Raji (cell line): ENCODE measurements around the gene C1orf232.

Experiments
- POLR2A ChIP-seq: IDR thresholded peaks from 2 replicates; pipeline ENCODE4 v1.6.1; 2011; ENCODE audit warnings: low read depth, low read length, control low read depth; ENCODE audit not compliant: insufficient read depth

The C1orf232 gene

DNA sequence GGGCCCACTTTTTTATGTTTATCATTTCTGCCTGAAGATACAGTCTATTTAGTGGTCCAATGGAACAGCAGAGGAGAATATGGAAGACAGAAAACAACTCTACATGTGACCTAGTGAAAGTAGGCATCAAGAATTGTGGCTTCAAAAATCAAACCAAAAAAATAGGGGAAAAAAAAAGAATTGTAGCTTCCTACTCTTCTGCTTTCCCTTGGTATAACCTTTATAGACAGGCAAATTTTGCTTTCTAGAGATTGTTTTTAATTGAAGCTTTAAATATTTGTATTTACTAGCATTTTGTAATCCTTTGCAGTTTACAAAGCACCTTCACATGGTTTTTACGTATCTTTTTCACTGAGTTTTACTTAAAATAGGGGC, 42.8 kb downstream of the C1orf232 start:
- TF ChIP-seq POLR2A, result no peak

DNA sequence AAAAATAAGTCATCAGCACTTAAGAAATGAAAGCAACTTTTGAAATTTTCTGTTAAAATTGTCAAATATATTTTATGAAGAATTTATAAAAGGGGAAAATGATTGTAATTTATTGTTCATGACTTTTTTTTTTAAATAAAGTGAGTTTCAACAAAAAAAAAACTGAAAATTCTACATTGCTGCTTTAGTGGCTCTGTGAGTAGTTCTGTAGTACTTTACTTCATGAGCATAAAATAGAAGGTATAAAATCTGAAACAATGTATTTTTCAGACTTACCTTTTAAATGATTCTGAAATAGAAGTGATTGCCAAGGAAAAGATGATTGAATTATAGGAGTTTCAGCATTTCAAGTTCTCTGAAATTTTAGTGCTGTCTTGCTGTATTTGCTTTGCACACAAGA, 43.4 kb downstream of the C1orf232 start:
- no peak for TF ChIP-seq POLR2A

- no peak for TF ChIP-seq POLR2A
Measured at GRCh38 chr1:26124418-26125331, 44.1 kb downstream of the C1orf232 start.

GRCh38 chr1:26122988-26123973, 45.5 kb downstream of the C1orf232 start:
- TF ChIP-seq POLR2A, result no peak

DNA sequence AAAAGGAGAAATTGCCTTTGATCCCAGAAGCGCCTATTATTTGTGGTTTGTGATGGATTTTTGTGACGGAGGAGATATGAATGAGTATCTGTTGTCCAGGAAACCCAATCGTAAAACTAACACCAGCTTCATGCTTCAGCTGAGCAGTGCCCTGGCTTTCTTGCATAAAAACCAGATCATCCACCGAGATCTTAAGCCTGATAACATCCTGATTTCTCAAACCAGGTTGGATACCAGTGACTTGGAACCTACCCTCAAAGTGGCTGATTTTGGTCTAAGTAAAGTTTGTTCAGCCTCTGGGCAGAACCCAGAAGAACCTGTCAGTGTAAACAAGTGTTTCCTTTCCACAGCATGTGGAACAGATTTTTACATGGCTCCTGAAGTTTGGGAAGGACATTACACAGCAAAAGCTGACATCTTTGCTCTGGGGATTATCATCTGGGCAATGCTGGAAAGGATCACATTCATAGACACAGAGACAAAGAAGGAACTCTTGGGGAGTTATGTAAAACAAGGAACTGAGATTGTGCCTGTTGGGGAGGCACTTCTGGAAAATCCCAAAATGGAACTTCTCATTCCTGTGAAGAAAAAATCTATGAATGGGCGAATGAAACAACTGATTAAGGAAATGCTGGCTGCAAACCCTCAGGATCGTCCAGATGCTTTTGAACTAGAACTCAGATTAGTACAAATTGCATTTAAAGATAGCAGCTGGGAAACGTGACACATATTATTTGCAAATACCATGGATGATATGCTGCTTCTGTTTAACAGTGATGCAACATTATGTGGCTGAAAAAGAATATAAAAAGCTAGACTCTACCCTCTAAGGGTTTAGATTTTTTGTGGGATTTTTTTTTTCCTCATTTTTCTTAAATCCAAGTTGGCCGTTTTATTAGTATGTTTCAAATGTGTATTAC, 46.6 kb downstream of the C1orf232 start:
- TF ChIP-seq POLR2A, result no peak

GRCh38 chr1:26119892-26120608, 48.7 kb downstream of the C1orf232 start:
- TF ChIP-seq POLR2A, result no peak

DNA sequence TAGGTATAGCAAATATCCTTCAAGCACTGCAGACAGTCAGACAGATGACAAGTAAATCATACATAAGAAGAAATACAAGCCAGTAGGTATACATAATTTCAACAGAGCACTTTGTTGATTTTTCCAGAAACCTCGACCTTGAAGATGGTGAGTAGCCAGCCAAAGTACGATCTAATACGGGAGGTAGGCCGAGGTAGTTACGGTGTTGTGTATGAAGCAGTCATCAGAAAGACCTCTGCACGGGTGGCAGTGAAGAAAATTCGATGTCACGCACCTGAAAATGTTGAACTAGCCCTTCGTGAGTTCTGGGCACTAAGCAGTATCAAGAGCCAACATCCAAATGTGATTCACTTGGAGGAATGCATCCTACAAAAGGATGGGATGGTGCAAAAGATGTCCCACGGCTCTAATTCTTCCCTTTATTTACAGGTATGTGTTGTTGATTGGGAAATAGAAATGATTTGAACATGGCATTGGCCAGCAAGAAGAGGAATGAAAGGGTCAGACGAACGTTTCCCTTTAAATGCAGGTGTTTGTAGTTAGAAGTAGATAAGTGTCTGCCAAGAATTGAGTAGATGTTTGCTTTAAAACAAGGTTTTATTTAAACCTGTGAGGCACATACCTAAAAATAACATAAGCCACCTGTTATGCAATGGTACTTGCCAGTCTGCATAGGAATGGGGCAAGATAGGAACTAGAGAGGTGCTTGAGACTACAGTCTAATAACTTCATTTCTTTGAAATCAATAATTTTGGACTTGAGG, 54.4 kb downstream of the C1orf232 start:
- no peak for TF ChIP-seq POLR2A
